PC-9 (cell line): ENCODE data around the gene ADAMTSL5. TPM values are rescaled to one million over a fixed set of nuclear protein-coding genes. Genes with fewer than 3 reads are reported as not detected.

Experiments used
- BruUV-seq: library from RNA; stranded (reverse); fragments of 400-500 nt; replicated peaks from 2 replicates; lab custom pipeline; 2021; lab: Mats Ljungman, UMichigan
- CTCF ChIA-PET: fragments of 300-600 bp; sonication (Branson Sonifier 250); formaldehyde crosslinking; loops from one replicate; lab custom pipeline; 2022; ENCODE audit warnings: antibody characterized with exemption; lab: Charles Lee
- POLR2A ChIA-PET: fragments of 300-600 bp; sonication (Branson Sonifier 250); formaldehyde crosslinking; loops from one replicate; lab custom pipeline; 2022; ENCODE audit warnings: antibody characterized with exemption; ENCODE audit not compliant: unreplicated experiment; lab: Charles Lee
- DNase-seq, 2 experiments: peaks; one replicate each; pipeline versions ENCODE4 v3.0.0 to v3.0.0-alpha.2; 2015 to 2022; ENCODE audit warnings: mixed read lengths in 1 of 2
- H2AFZ ChIP-seq: fragments of 200-600 bp; sonication (generic); 2 replicates; pipeline ENCODE4 v1.8.1; 2017; ENCODE audit warnings: antibody characterized with exemption
- H3F3A ChIP-seq: fragments of 200-600 bp; sonication (generic); 2 replicates; pipeline ENCODE4 v1.8.1; 2017; ENCODE audit warnings: antibody characterized with exemption, mild to moderate bottlenecking, low read depth; ENCODE audit not compliant: insufficient read depth
- H3K27ac ChIP-seq: fragments of 200-600 bp; sonication (generic); 2 replicates; pipeline ENCODE4 v1.6.1; 2016; ENCODE audit warnings: mixed run types
- H3K27me3 ChIP-seq: fragments of 200-600 bp; sonication (generic); 2 replicates; pipeline ENCODE4 v1.6.1; 2016; ENCODE audit warnings: low read depth, mixed run types; ENCODE audit not compliant: insufficient read depth
- H3K36me3 ChIP-seq: fragments of 200-600 bp; sonication (generic); 2 replicates; pipeline ENCODE4 v1.6.1; 2016; ENCODE audit warnings: low read depth, mixed run types
- H3K4me1 ChIP-seq: fragments of 200-600 bp; sonication (generic); replicated peaks from 2 replicates; pipeline ENCODE4 v1.6.1; 2016; ENCODE audit warnings: mixed run types; ENCODE audit not compliant: insufficient read depth
- H3K4me2 ChIP-seq: fragments of 200-600 bp; sonication (generic); 2 replicates; pipeline ENCODE4 v1.6.1; 2017; ENCODE audit warnings: mixed run types
- H3K4me3 ChIP-seq: fragments of 200-600 bp; sonication (generic); 2 replicates; pipeline ENCODE4 v1.6.1; 2016; ENCODE audit warnings: mixed run types
- H3K79me2 ChIP-seq: fragments of 200-600 bp; sonication (generic); 2 replicates; pipeline ENCODE4 v1.6.1; 2017; ENCODE audit warnings: low read depth, mixed run types
- H3K9me2 ChIP-seq: fragments of 200-600 bp; sonication (generic); 2 replicates; pipeline ENCODE4 v1.8.1; 2017; ENCODE audit warnings: mild to moderate bottlenecking; ENCODE audit not compliant: insufficient read depth
- H3K9me3 ChIP-seq: fragments of 200-600 bp; sonication (generic); 2 replicates; pipeline ENCODE4 v1.8.1; 2016; ENCODE audit warnings: low read depth; ENCODE audit not compliant: insufficient read depth
- H4K20me1 ChIP-seq: fragments of 200-600 bp; sonication (generic); 2 replicates; pipeline ENCODE4 v1.8.1; 2017; ENCODE audit not compliant: insufficient read depth
- CTCF ChIP-seq: fragments of 200-600 bp; sonication (generic); conservative IDR thresholded peaks from 2 replicates; pipeline ENCODE4 v1.6.1; 2017; ENCODE audit warnings: mixed run types, antibody characterized with exemption, mild to moderate bottlenecking, moderate library complexity
- EZH2 ChIP-seq: fragments of 200-600 bp; sonication (generic); IDR thresholded peaks from 2 replicates; pipeline ENCODE4 v1.8.0; 2017; ENCODE audit warnings: antibody characterized with exemption, low read depth
- intact Hi-C: fragments of 100-400 bp; cut with micrococcal nuclease; formaldehyde crosslinking; loops from one replicate; pipeline ENCODE4 v1.10.0; 2022; ENCODE audit not compliant: unreplicated experiment
- total RNA-seq: library from RNA; stranded (reverse); gene quantifications from 2 replicates; pipeline ENCODE4 v1.2.3, GENCODE V29; 2021

Gene ADAMTSL5
- total RNA-seq, 1 experiment from 2014 or later: 13.6 TPM

DNA sequence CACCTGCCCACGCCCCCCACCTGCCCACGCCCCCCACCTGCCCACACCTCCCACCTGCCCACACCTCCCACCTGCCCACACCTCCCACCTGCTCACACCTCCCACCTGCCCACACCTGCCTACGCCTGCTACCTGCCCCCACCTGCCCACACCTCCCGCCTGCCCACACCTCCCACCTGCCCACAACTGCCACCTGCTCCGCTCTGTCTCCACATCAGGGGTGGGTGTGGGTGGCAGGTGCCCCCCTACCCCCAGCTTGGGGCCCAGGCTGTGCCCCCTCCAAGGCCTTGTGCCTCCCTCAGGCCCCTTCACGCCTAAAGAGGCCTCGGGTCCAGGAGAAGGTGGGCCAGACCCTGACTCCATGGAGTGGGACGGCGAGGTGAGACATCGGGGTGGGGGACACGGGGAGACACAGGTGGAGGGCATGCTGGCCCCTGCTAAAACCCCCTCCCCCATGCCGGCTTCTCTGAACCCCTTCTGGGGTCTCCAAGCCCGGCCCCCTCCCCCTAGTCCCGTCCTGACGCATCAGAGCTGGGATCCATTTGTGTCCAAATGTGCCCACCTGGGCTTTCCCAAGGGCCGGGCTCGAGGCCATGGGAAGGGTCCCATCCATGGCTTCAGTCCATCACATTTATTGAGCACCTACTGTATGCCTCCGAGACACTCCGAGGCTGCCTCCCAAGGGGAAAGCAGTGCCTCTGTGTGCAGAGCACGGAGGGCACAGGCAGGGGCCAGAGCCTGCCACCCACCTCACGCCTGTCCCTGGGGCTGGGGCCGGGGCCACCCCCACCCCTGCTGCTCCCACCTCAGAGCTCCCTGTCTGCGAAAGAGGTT lies 16.0 kb upstream of the ADAMTSL5 start:
- no peak overlapping the region for H3K4me3 ChIP-seq
- H3F3A ChIP-seq: no peaks in the 10 kb centered on the region
- ChIA-PET POLR2A (no interaction called here), CTCF (no interaction called here)
- no peaks in the 10 kb centered on the region for H3K9me2 ChIP-seq
- intact Hi-C loops: no loop called here
- H3K36me3 ChIP-seq: no peaks in the 10 kb centered on the region
- H3K27ac ChIP-seq: no peak overlapping the region
- H3K27me3 ChIP-seq: 0 out of 2 replicates have a peak, but pooled peaks cover 8% of the 10 kb centered on the region
- no peaks in the 10 kb centered on the region for H3K9me3 ChIP-seq
- no TSS peak for BruUV-seq
- TF ChIP-seq EZH2: no peak
- TF ChIP-seq CTCF: no peak
- no peak overlapping the region for H3K4me2 ChIP-seq
- H2AFZ ChIP-seq: no peak overlapping the region
- H4K20me1 ChIP-seq: no peaks in the 10 kb centered on the region
- H3K79me2 ChIP-seq: no peaks in the 10 kb centered on the region
- no peaks in the 10 kb centered on the region for H3K4me1 ChIP-seq
- no peak for DNase-seq

- H3K27ac ChIP-seq: no peak overlapping the region
- no peaks in the 10 kb centered on the region for H3K36me3 ChIP-seq
- POLR2A ChIA-PET: no interaction called here
- no peak overlapping the region for H3K4me2 ChIP-seq
- no peak for TF ChIP-seq EZH2
- TF ChIP-seq CTCF: no peak
- H3K9me3 ChIP-seq: no peaks in the 10 kb centered on the region
- no peak overlapping the region for H2AFZ ChIP-seq
- 0 out of 2 replicates have a peak, but pooled peaks cover 8% of the 10 kb centered on the region for H3K27me3 ChIP-seq
- H3K4me3 ChIP-seq: no peak overlapping the region
- no peak for DNase-seq
- intact Hi-C loops: no loop called here
- no peaks in the 10 kb centered on the region for H4K20me1 ChIP-seq
- no peaks in the 10 kb centered on the region for H3K9me2 ChIP-seq
- no TSS peak for BruUV-seq
- CTCF ChIA-PET: interaction anchor here (0.6 kb wide), 1 partner anchor 14 kb away, joined by 5 read pairs; no protein-coding TSS in a partner anchor
- H3F3A ChIP-seq: no peaks in the 10 kb centered on the region
- no peaks in the 10 kb centered on the region for H3K4me1 ChIP-seq
- H3K79me2 ChIP-seq: no peaks in the 10 kb centered on the region
Measured at GRCh38 chr19:1527650-1528309, 15.0 kb upstream of the ADAMTSL5 start.

DNA sequence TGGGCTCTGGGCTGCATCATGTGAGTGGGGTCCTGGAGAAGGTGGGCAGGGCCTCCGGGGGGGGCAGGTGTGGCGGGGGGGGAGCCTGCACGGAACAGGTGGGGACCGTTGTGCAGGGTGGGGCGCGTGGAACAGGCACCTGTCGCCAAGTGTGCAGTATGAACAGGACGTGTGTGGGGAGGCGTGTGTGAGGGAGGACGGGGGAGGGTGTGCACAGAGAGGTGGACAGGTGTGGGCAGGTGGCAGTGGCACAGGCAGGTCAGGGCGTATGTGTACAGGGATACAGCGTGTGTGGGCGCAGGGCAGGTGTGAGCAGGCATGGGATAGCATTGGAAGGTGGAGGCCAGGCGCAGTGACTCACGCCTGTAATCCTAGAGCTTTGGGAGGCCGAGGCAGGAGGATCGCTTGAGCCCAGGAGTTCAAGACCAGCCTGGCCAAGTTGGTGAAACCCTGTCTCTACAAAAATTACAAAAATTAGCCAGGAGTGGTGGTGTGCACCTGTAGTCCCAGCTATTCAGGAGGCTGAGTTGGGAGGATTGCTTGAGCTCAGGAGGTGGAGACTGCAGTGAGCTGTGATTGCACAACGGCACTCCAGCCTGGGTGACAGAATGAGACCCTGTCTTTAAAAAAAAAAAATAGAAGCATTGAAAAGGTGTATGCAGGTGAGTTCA lies 14.3 kb upstream of the ADAMTSL5 start:
- Histone ChIP-seq H2AFZ (no peak overlapping the region), H3F3A (no peaks in the 10 kb centered on the region), H3K4me1 (no peaks in the 10 kb centered on the region), H3K79me2 (no peaks in the 10 kb centered on the region), H3K9me2 (no peaks in the 10 kb centered on the region), H4K20me1 (no peaks in the 10 kb centered on the region), H3K27me3 (0 out of 2 replicates have a peak, but pooled peaks cover 8% of the 10 kb centered on the region), H3K4me3 (no peak overlapping the region), H3K4me2 (no peak overlapping the region), H3K27ac (no peak overlapping the region), H3K36me3 (no peaks in the 10 kb centered on the region), H3K9me3 (no peaks in the 10 kb centered on the region)
- no peak for TF ChIP-seq CTCF
- TF ChIP-seq EZH2: no peak
- DNase-seq: no peak
- intact Hi-C loops: no loop called here
- POLR2A ChIA-PET: no interaction called here
- BruUV-seq: no TSS peak
- CTCF ChIA-PET: no interaction called here
